HEK293T (cell line): ENCODE results near the gene MTX1.
"Not testable (repeated sequence)": the region's sequence is repeated elsewhere in the genome, so short reads cannot be mapped to it uniquely, and the experiment has no call there.

Experiments
- CTCF ChIA-PET: fragments of 350-600 bp; formaldehyde crosslinking; extraction: SDS; loops from one replicate; lab custom pipeline; 2021; ENCODE audit warnings: antibody characterized with exemption, inconsistent platforms; lab: Yijun Ruan, JAX
- POLR2A ChIA-PET: fragments of 350-600 bp; formaldehyde crosslinking; extraction: SDS; loops from one replicate; lab custom pipeline; 2020; ENCODE audit warnings: antibody characterized with exemption, inconsistent platforms; lab: Yijun Ruan, JAX
- DNase-seq: peaks from one replicate; pipeline ENCODE4 v3.0.0; 2012; ENCODE audit warnings: mixed read lengths; ENCODE audit errors: extremely low spot score
- ARNT ChIP-seq: fragments of 450-650 bp; IDR thresholded peaks from 2 replicates; pipeline ENCODE4 v1.6.1; 2017; ENCODE audit warnings: mild to moderate bottlenecking
- BHLHE40 ChIP-seq: fragments of 450-650 bp; IDR thresholded peaks from 2 replicates; pipeline ENCODE4 v1.6.1; 2016; ENCODE audit warnings: mild to moderate bottlenecking, moderate library complexity, borderline replicate concordance
- CTBP1 ChIP-seq: fragments of 450-650 bp; IDR thresholded peaks from 2 replicates; pipeline ENCODE4 v1.6.1; 2016; ENCODE audit warnings: borderline replicate concordance
- ELF4 ChIP-seq: fragments of 450-650 bp; IDR thresholded peaks from 2 replicates; pipeline ENCODE4 v1.6.1; 2017; ENCODE audit warnings: antibody characterized with exemption
- FOXA1 ChIP-seq: fragments of 450-650 bp; IDR thresholded peaks from 2 replicates; pipeline ENCODE4 v1.6.1; 2016; ENCODE audit warnings: mild to moderate bottlenecking
- FOXK2 ChIP-seq: fragments of 450-650 bp; IDR thresholded peaks from 2 replicates; pipeline ENCODE4 v1.6.1; 2016; ENCODE audit warnings: mild to moderate bottlenecking
- FOXM1 ChIP-seq: fragments of 450-650 bp; IDR thresholded peaks from 2 replicates; pipeline ENCODE4 v1.6.1; 2017; ENCODE audit warnings: mild to moderate bottlenecking, borderline replicate concordance
- HDGF ChIP-seq: fragments of 450-650 bp; IDR thresholded peaks from 2 replicates; pipeline ENCODE4 v1.6.1; 2017; ENCODE audit warnings: antibody characterized with exemption, borderline replicate concordance
- L3MBTL2 ChIP-seq: fragments of 450-650 bp; conservative IDR thresholded peaks from 2 replicates; pipeline ENCODE4 v1.6.1; 2016; ENCODE audit warnings: mild to moderate bottlenecking
- LEF1 ChIP-seq: fragments of 450-650 bp; IDR thresholded peaks from 2 replicates; pipeline ENCODE4 v1.6.1; 2017; ENCODE audit warnings: mild to moderate bottlenecking, borderline replicate concordance
- NFRKB ChIP-seq: fragments of 450-650 bp; IDR thresholded peaks from 2 replicates; pipeline ENCODE4 v1.6.1; 2016; ENCODE audit warnings: mild to moderate bottlenecking, moderate library complexity
- PKNOX1 ChIP-seq: fragments of 450-650 bp; IDR thresholded peaks from 2 replicates; pipeline ENCODE4 v1.6.1; 2016
- SP1 ChIP-seq: fragments of 450-650 bp; IDR thresholded peaks from 2 replicates; pipeline ENCODE4 v1.6.1; 2017
- SUZ12 ChIP-seq: fragments of 450-650 bp; IDR thresholded peaks from 2 replicates; pipeline ENCODE4 v1.6.1; 2016; ENCODE audit warnings: mild to moderate bottlenecking
- TARDBP ChIP-seq: fragments of 450-650 bp; IDR thresholded peaks from 2 replicates; pipeline ENCODE4 v1.6.1; 2016
- ZNF384 ChIP-seq: fragments of 450-650 bp; IDR thresholded peaks from 2 replicates; pipeline ENCODE4 v1.6.1; 2016

The MTX1 gene

GRCh38 chr1:155188268-155188667 is 20.2 kb upstream of the MTX1 start:
- CTCF ChIA-PET, result no interaction called here
- no peak for TF ChIP-seq LEF1
- no peak for TF ChIP-seq ARNT
- TF ChIP-seq ELF4, result no peak
- no peak for TF ChIP-seq FOXM1
- TF ChIP-seq TARDBP, result no peak
- no peak for DNase-seq
- POLR2A ChIA-PET, result no interaction called here

GRCh38 chr1:155189926-155190325 is 18.6 kb upstream of the MTX1 start:
- POLR2A ChIA-PET, CTCF ChIA-PET: not testable (repeated sequence)

GRCh38 chr1:155191904-155192303 is 16.6 kb upstream of the MTX1 start:
- no peak for TF ChIP-seq SUZ12
- no peak for TF ChIP-seq TARDBP
- no peak for TF ChIP-seq FOXM1
- no peak for TF ChIP-seq L3MBTL2
- TF ChIP-seq SP1, result no peak
- no peak for TF ChIP-seq ARNT
- no peak for TF ChIP-seq FOXK2
- DNase-seq, result no peak
- ChIA-PET CTCF (interaction anchor here (0.6 kb wide), 1 partner anchor 15 kb away, joined by 3 read pairs; no protein-coding TSS in a partner anchor), POLR2A (interaction anchor here (3.4 to 4.5 kb wide), 3 partner anchors 16 to 35 kb away, joined by 23 to 96 read pairs (median 67); partner anchors contain the start of genes KRTCAP2, MTX1, THBS3 and TRIM46)

More at GRCh38 chr1:155189926-155190325, 18.6 kb upstream of the MTX1 start:
- DNase-seq, result not testable (repeated sequence)

- ChIA-PET CTCF (interaction anchor here (0.6 to 2.6 kb wide), 22 partner anchors 11 to 571 kb away, joined by 3 to 26 read pairs (median 6); partner anchors contain the start of gene KRTCAP2), POLR2A (interaction anchor here (0.5 to 4.5 kb wide), 17 partner anchors 7 to 222 kb away, joined by 3 to 96 read pairs (median 7); partner anchors contain the start of genes KRTCAP2, MTX1, SHC1 and SLC50A1)
- no peak for DNase-seq
- TF ChIP-seq CTBP1 (no peak), ARNT (no peak), BHLHE40 (no peak), FOXK2 (no peak), PKNOX1 (no peak), FOXA1 (no peak)
Observed at GRCh38 chr1:155192346-155193274, 15.9 kb upstream of the MTX1 start.

GRCh38 chr1:155193275-155193990 is 15.1 kb upstream of the MTX1 start:
- peak; percentile 93 for DNase-seq
- TF ChIP-seq FOXM1 (no peak), ELF4 (peak; percentile 41; the same call in 1 of the 2 replicates), CTBP1 (0 out of 2 replicates have a peak, but pooled peaks have one; percentile 19), FOXK2 (no peak), L3MBTL2 (no peak)
- POLR2A ChIA-PET, result interaction anchor here (0.5 to 4.5 kb wide), 30 partner anchors 8 to 1019 kb away, joined by 3 to 96 read pairs (median 5); partner anchors contain the start of genes ADAM15, DPM3, KRTCAP2 and MTX1
- CTCF ChIA-PET, result interaction anchor here (0.6 to 2.6 kb wide), 26 partner anchors 9 to 571 kb away, joined by 3 to 26 read pairs (median 6); partner anchors contain the start of gene KRTCAP2

GRCh38 chr1:155193991-155194240 is 14.6 kb upstream of the MTX1 start:
- CTCF ChIA-PET, result interaction anchor here (0.7 to 2.6 kb wide), 23 partner anchors 9 to 572 kb away, joined by 3 to 26 read pairs (median 6); partner anchors contain the start of gene KRTCAP2

GRCh38 chr1:155195201-155196102 is 13.0 kb upstream of the MTX1 start:
- ChIA-PET POLR2A (interaction anchor here (0.5 to 4.5 kb wide), 21 partner anchors 9 to 201 kb away, joined by 3 to 96 read pairs (median 5); partner anchors contain the start of genes ADAM15, KRTCAP2, LENEP and MTX1), CTCF (interaction anchor here (0.7 to 2.6 kb wide), 6 partner anchors 10 to 145 kb away, joined by 3 to 20 read pairs (median 3); partner anchors contain the start of genes ADAM15 and THBS3)
- DNase-seq, result no peak
- TF ChIP-seq HDGF (no peak), FOXA1 (no peak), SUZ12 (no peak), ARNT (no peak), L3MBTL2 (no peak), SP1 (no peak), LEF1 (no peak), TARDBP (no peak), ELF4 (no peak), CTBP1 (no peak), FOXM1 (no peak), ZNF384 (no peak), BHLHE40 (no peak), NFRKB (no peak), FOXK2 (no peak), PKNOX1 (no peak)

More at GRCh38 chr1:155193991-155194240, 14.6 kb upstream of the MTX1 start:
- DNase-seq, result not testable (repeated sequence)
- POLR2A ChIA-PET, result interaction anchor here (0.6 to 4.5 kb wide), 28 partner anchors 9 to 1019 kb away, joined by 3 to 96 read pairs (median 5); partner anchors contain the start of genes ADAM15, DPM3, KRTCAP2 and MTX1
